Effector memory CD4-positive, alpha-beta T cell (primary cell): ENCODE results near the gene SLC24A5.

Experiments
- DNase-seq, 3 donors: peaks; one replicate each; pipeline ENCODE4 v3.0.0-alpha.2; 2020
- H3K27ac ChIP-seq: 2 replicates; pipeline ENCODE4 v1.7.0; 2013; ENCODE audit warnings: mild to moderate bottlenecking, low read length, moderate library complexity; ENCODE audit not compliant: insufficient read depth, poor library complexity, severe bottlenecking
- H3K27me3 ChIP-seq: replicated peaks from 2 replicates; pipeline ENCODE4 v1.7.0; 2013; ENCODE audit warnings: mild to moderate bottlenecking, low read length; ENCODE audit not compliant: insufficient read depth, control insufficient read depth, poor library complexity, severe bottlenecking
- H3K36me3 ChIP-seq: 2 replicates; pipeline ENCODE4 v1.7.0; 2013; ENCODE audit warnings: mild to moderate bottlenecking, low read length, moderate library complexity; ENCODE audit not compliant: control insufficient read depth, insufficient read depth
- H3K4me1 ChIP-seq: 2 replicates; pipeline ENCODE4 v1.7.0; 2013; ENCODE audit warnings: low read length, mild to moderate bottlenecking; ENCODE audit not compliant: control insufficient read depth, insufficient read depth, poor library complexity, severe bottlenecking
- H3K4me3 ChIP-seq: 2 replicates; pipeline ENCODE4 v1.7.0; 2013; ENCODE audit warnings: low read length, low read depth, mild to moderate bottlenecking; ENCODE audit not compliant: insufficient read depth, poor library complexity, severe bottlenecking
- H3K9me3 ChIP-seq: 2 replicates; pipeline ENCODE4 v1.7.0; 2013; ENCODE audit warnings: mild to moderate bottlenecking, low read length, moderate library complexity; ENCODE audit not compliant: control insufficient read depth
- total RNA-seq, 3 donors: gene quantifications; one replicate each; lab custom pipeline; 2026; lab: John Stamatoyannopoulos, UW

SLC24A5 gene
- 0 reads per million in 3 donors for total RNA-seq

DNA sequence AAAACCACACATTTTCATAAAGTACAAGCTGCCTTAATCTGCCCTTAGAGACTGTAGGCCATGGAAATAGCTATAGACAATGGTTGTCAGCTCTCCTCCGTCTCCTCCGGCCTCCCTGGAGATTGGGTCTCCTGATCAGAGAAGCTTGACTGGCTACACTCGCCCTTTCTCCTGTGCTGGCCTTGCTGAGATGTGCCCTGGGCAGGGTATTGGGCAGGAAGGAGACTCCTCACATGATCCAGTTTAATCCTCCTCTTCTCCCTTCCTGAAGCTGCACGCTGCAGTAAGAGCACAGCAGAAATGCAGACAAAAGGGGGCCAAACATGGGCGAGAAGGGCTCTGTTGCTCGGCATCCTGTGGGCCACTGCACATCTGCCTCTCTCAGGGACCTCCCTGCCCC, at the start of gene SLC24A5:
Gene SLC24A5, plus strand, starts transcription at position 246 of the 400 bp plus-strand sequence. Its CDS starts 55 bp downstream, at position 301.
- H3K4me3 ChIP-seq, result no peak within 1 kb of the TSS
- H3K9me3 ChIP-seq, result no peaks in the 10 kb centered on the region
- no peak within 1 kb of the TSS for H3K27ac ChIP-seq
- H3K36me3 ChIP-seq, result no peaks in the 10 kb centered on the region
- no peak for DNase-seq
- H3K4me1 ChIP-seq, result no peaks in the 10 kb centered on the region
- no peaks in the 10 kb centered on the region for H3K27me3 ChIP-seq

- DNase-seq, result no peak
- Histone ChIP-seq H3K27me3 (no peaks in the 10 kb centered on the region), H3K27ac (no peak overlapping the region), H3K36me3 (no peaks in the 10 kb centered on the region), H3K9me3 (no peaks in the 10 kb centered on the region), H3K4me1 (no peaks in the 10 kb centered on the region), H3K4me3 (no peak overlapping the region)
Measured at GRCh38 chr15:48072941-48073340, 47.8 kb upstream of the SLC24A5 start.

DNA sequence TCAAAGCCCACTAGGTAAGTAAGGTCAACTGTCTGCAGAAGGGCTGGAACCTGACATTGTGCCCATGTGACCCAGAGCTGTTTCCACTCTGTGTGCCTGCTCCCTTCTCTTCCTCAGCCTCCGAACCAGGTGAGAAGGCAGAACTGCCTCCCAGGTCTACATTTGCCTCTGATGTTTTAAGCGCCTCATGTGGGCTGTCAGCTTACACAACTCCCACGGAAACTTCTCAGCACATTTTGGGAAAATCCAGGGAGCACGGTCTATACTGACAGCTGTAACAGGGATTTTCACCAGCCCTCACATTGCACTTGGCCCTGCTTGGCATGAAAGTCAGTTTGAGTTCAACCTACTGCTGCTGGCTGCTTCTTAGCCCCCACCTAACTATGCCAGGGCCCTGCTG, 46.9 kb upstream of the SLC24A5 start:
- Histone ChIP-seq H3K27ac (no peak overlapping the region), H3K4me3 (no peak overlapping the region), H3K36me3 (no peaks in the 10 kb centered on the region), H3K9me3 (no peaks in the 10 kb centered on the region), H3K4me1 (no peaks in the 10 kb centered on the region), H3K27me3 (no peaks in the 10 kb centered on the region)
- DNase-seq, result no peak

GRCh38 chr15:48076454-48076853, 44.3 kb upstream of the SLC24A5 start:
- no peak for DNase-seq
- H3K4me3 ChIP-seq, result no peak overlapping the region
- no peak overlapping the region for H3K27ac ChIP-seq
- H3K27me3 ChIP-seq, result no peaks in the 10 kb centered on the region
- H3K36me3 ChIP-seq, result no peaks in the 10 kb centered on the region
- H3K9me3 ChIP-seq, result no peaks in the 10 kb centered on the region
- no peaks in the 10 kb centered on the region for H3K4me1 ChIP-seq

DNA sequence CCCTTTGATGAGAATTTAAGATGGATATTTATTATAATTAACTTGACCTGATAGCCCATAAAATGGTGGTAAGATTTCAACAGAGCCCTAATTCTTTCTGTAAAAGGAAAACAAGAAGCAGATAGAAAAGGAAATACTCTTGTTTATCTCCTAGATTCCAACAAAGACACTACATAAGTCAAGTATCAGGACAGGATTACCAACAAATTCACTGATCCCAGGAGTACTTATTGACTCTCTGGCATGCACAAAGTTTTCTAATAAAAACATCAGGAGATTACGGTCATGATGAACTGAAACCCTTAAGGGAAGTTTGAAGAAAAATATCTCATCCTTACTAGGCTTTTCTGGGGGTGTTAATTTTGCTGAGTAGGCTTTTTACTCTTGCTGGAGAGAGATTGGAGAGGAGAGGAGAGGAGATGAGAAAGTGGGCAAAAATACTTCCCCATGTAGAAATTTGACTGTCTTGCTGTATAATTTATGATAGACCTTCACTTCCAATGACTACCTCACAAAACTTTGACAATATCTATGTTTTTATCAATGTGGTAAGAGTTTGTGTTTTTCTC, 43.1 kb upstream of the SLC24A5 start:
- no peaks in the 10 kb centered on the region for H3K9me3 ChIP-seq
- no peak overlapping the region for H3K4me3 ChIP-seq
- no peaks in the 10 kb centered on the region for H3K4me1 ChIP-seq
- H3K27ac ChIP-seq, result no peak overlapping the region
- no peaks in the 10 kb centered on the region for H3K27me3 ChIP-seq
- no peaks in the 10 kb centered on the region for H3K36me3 ChIP-seq
- DNase-seq, result no peak

GRCh38 chr15:48084759-48085590, 35.8 kb upstream of the SLC24A5 start:
- Histone ChIP-seq H3K4me3 (no peak overlapping the region), H3K36me3 (no peaks in the 10 kb centered on the region), H3K9me3 (no peaks in the 10 kb centered on the region), H3K4me1 (no peaks in the 10 kb centered on the region), H3K27me3 (no peaks in the 10 kb centered on the region), H3K27ac (no peak overlapping the region)
- no peak for DNase-seq

DNA sequence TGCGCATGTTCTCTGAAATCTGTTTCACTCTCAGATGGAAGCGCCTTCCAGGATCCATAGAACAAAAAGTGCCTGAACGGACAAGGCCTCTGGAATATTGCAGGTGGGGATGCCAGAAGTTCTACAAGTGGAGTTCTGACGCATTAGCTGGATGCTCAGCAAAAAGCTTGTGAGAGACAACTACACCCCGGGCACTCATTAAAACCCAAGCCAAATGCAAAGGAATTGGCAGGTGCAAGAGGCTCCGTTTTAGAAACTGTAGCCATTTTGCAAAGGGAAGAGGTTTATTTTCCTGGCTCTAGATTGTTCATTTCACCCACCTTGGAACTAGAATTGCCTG, 35.2 kb upstream of the SLC24A5 start:
- Histone ChIP-seq H3K36me3 (no peaks in the 10 kb centered on the region), H3K9me3 (no peaks in the 10 kb centered on the region), H3K27ac (no peak overlapping the region), H3K4me3 (no peak overlapping the region), H3K4me1 (no peaks in the 10 kb centered on the region), H3K27me3 (no peaks in the 10 kb centered on the region)
- DNase-seq, result no peak

- no peak for DNase-seq
- Histone ChIP-seq H3K4me3 (no peak overlapping the region), H3K36me3 (no peaks in the 10 kb centered on the region), H3K9me3 (no peaks in the 10 kb centered on the region), H3K27ac (no peak overlapping the region), H3K4me1 (no peaks in the 10 kb centered on the region), H3K27me3 (no peaks in the 10 kb centered on the region)
Measured at GRCh38 chr15:48086133-48086532, 34.7 kb upstream of the SLC24A5 start.

DNA sequence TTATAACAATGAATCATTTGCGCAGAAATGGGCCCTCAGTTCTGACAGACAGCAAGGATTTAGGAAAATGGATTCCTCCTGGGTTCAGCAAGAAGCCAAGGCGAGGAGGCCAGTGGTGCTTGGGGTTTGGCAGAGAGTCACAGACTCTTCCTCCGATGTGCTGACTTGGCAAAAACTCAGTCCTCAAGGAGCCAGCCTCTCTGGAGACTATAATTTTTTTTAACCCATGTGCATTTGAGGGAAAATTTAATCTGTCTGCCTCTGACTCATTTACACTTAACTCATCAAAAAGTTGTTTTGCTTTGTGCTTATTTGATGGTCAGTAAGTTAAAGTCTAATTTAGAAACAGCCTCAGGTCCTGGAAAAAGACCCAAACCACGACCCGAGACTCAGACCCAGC, 34.2 kb upstream of the SLC24A5 start:
- no peaks in the 10 kb centered on the region for H3K36me3 ChIP-seq
- no peak for DNase-seq
- H3K4me3 ChIP-seq, result no peak overlapping the region
- H3K27me3 ChIP-seq, result no peaks in the 10 kb centered on the region
- no peaks in the 10 kb centered on the region for H3K9me3 ChIP-seq
- H3K27ac ChIP-seq, result no peak overlapping the region
- no peaks in the 10 kb centered on the region for H3K4me1 ChIP-seq

DNA sequence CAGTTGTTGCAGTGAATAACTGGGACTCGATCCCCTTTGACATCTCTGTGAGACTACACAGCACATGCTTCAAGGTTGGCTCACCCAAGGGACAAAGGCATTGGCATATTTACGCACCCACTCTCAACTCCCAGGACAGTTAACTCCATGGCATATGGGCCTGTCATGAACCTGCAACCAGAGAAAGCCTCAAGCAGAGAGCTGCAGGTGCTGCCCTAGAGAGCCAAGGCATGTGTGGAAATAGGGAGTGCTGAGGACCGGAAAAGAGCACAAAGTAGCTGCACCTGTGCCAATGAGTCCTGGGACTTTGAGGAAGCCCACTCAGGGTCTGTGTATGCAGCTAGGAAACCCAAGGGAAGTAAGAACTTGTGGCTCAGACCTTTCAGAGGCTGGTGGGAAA, 32.9 kb upstream of the SLC24A5 start:
- no peak for DNase-seq
- H3K4me3 ChIP-seq, result no peak overlapping the region
- H3K9me3 ChIP-seq, result no peaks in the 10 kb centered on the region
- no peaks in the 10 kb centered on the region for H3K4me1 ChIP-seq
- no peaks in the 10 kb centered on the region for H3K27me3 ChIP-seq
- H3K27ac ChIP-seq, result no peak overlapping the region
- no peaks in the 10 kb centered on the region for H3K36me3 ChIP-seq
